ENCODE data around the gene C6orf120.

- no peak for TF ChIP-seq PAX5 (IDR thresholded peaks at IDR 0.05; ENCODE audit: insufficient read depth, low read length, severe bottlenecking)
- no peak for TF ChIP-seq POLR2AphosphoS5 (IDR thresholded peaks at IDR 0.05; ENCODE audit: low read depth, low read length)
- TF ChIP-seq POLR2A (IDR thresholded peaks at IDR 0.05; ENCODE audit: low read depth, low read length) = no peak
- TF ChIP-seq SPI1 (IDR thresholded peaks at IDR 0.05; ENCODE audit: low read depth, low read length) = no peak
- TF ChIP-seq TAF1 (IDR thresholded peaks at IDR 0.05; ENCODE audit: low read depth, low read length) = no peak
Measured at GRCh38 chr6:169653691-169654090, 48.2 kb upstream of the C6orf120 start.

Data from GM12891 (cell line).